T47D (cell line): ENCODE data around the gene FBXO44.

Experiments used
- DNase-seq, 2 experiments: peaks; one replicate each; pipeline versions ENCODE4 v3.0.0 to v3.0.0-alpha.2; 2011 to 2012; ENCODE audit warnings: low read depth in 1 of 2, low spot score in 1 of 2
- JUND ChIP-seq: IDR thresholded peaks from 2 replicates; pipeline ENCODE4 v1.6.1; 2012; ENCODE audit warnings: low read depth
- in situ Hi-C: cut with HindIII; loops from 2 replicates; pipeline ENCODE4 v1.10.0; 2016; ENCODE audit warnings: low sequenced_read_pairs, low pct_unique_long_range_greater_than_20kb

The FBXO44 gene

GRCh38 chr1:11643782-11644181, 10.9 kb upstream of the FBXO44 start:
- TF ChIP-seq JUND: no peak
- no peak for DNase-seq
- in situ Hi-C loops: no loop called here

GRCh38 chr1:11645270-11645669, 9.4 kb upstream of the FBXO44 start:
- DNase-seq: no peak
- in situ Hi-C loops: no loop called here
- no peak for TF ChIP-seq JUND

GRCh38 chr1:11645670-11646265, 8.9 kb upstream of the FBXO44 start:
- no peak for TF ChIP-seq JUND
- in situ Hi-C loops: no loop called here
- DNase-seq: peak; percentile 52 to 78

GRCh38 chr1:11646317-11646716, 8.4 kb upstream of the FBXO44 start:
- TF ChIP-seq JUND: no peak
- no peak for DNase-seq
- in situ Hi-C loops: no loop called here

- TF ChIP-seq JUND: no peak
- no peak for DNase-seq
- in situ Hi-C loops: no loop called here
These were observed 7.3 kb upstream of the FBXO44 start for GRCh38 chr1:11647333-11647732.

- TF ChIP-seq JUND: no peak
- in situ Hi-C loops: no loop called here
- DNase-seq: no peak
These were observed 6.6 kb upstream of the FBXO44 start for GRCh38 chr1:11648039-11648438.

- TF ChIP-seq JUND: no peak
- in situ Hi-C loops: no loop called here
- peak in 1 of 2 experiments; percentile 34 for DNase-seq
These were observed 5.9 kb upstream of the FBXO44 start for GRCh38 chr1:11648732-11649158.

- in situ Hi-C loops: no loop called here
- DNase-seq: no peak
- TF ChIP-seq JUND: no peak
These were observed 5.4 kb upstream of the FBXO44 start for GRCh38 chr1:11649237-11649623.

GRCh38 chr1:11649624-11650330, 4.9 kb upstream of the FBXO44 start:
- TF ChIP-seq JUND: no peak
- DNase-seq: no peak
- in situ Hi-C loops: no loop called here

- no peak for TF ChIP-seq JUND
- DNase-seq: peak; percentile 60 to 75
- in situ Hi-C loops: no loop called here
These were observed 4.2 kb upstream of the FBXO44 start for GRCh38 chr1:11650331-11650991.

GRCh38 chr1:11651017-11651416, 3.7 kb upstream of the FBXO44 start:
- no peak for TF ChIP-seq JUND
- in situ Hi-C loops: no loop called here
- no peak for DNase-seq

- in situ Hi-C loops: no loop called here
- no peak for DNase-seq
- TF ChIP-seq JUND: no peak
These were observed 2.4 kb upstream of the FBXO44 start for GRCh38 chr1:11652203-11652780.
